ENCODE results near the gene GARRE1.
"Not testable (repeated sequence)": the region's sequence is repeated elsewhere in the genome, so short reads cannot be mapped to it uniquely, and the experiment has no call there.

Gene GARRE1

DNA sequence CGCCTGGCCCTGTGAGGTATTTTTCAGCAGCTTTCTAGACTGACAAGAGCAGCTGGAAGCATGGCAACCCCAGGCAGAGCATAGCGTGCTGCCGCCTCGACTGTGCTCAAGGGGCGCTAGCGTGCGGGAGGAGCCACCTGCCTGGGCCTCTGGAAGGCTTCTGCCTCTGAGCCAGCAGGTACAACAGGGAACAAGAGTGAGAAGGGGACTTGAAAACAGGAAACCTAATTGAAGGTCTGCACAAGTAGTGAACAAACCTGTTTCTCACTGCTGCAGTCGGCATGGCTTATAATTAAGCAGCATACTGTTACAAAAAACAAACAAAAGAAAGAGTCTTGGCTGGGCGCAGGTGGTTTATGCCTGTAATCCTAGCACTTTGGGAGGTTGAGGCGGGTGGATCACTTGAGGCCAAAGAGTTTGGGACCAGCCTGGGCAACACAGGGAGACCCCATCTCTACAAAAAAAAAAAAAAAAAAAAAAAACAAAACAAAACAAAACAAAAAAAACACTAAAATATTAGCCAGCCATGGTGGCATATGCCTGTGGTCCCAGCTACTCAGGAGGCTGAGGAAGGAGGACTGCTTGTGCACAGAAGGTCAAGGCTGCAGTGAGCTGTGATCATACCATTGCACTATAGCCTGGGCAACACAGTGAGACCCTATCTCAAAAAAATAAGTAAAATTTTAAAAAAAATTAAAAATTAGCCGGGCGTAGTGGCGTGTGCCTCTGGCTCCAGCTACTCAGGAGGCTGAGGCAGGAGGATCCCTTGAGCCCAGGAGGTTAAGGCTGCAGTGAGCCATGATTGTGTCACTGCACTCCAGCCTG lies 12.6 kb upstream of the GARRE1 start:
- no peak overlapping the region for H3K27ac Mint-ChIP-seq
- no peaks in the 10 kb centered on the region for H3K4me1 Mint-ChIP-seq (ENCODE audit: low read depth)
- no peak overlapping the region for H3K4me3 Mint-ChIP-seq
- H3K36me3 Mint-ChIP-seq (ENCODE audit: low read depth): no peaks in the 10 kb centered on the region
- intact Hi-C loops (cut with micrococcal nuclease): no loop called here
- H3K27me3 Mint-ChIP-seq: peaks cover 2% of the 10 kb centered on the region
- no peaks in the 10 kb centered on the region for H3K9me3 Mint-ChIP-seq

DNA sequence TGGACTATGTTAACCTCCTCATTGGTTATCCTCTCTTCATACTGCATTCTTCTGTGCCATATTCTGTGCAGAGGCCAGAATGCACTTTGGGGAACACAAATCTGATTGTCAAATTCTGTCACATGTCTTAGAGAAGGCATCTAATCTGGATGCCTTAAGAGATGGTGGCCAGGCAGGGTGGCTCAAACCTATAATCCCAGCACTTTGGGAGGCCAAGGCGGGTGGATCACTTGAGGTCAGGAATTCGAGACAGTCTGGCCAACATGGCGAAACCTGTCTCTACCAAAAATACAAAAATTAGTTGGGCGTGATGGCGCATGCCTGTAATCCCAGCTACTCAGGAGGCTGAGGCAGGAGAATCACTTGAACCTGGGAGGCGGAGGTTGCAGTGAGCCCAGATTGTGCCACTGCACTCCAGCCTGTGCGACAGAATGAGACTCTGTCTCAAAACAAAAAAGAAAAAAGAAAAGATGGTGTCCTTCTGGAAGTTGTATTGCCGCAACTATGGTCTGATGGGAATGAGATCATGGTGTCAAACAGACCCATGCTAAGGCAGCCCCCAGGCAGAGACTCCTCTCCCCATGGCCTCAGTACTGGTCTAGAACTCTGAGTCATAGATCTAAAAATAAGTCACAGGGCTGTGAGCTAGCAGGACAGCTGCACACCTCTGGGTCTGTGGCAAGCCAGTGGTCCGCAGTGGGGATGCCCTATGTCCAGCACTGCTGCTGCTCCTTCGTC lies 11.0 kb upstream of the GARRE1 start:
- H3K4me1 Mint-ChIP-seq (ENCODE audit: low read depth); H3K4me3 Mint-ChIP-seq; intact Hi-C loops (cut with micrococcal nuclease); H3K9me3 Mint-ChIP-seq; H3K27me3 Mint-ChIP-seq; H3K27ac Mint-ChIP-seq; H3K36me3 Mint-ChIP-seq (ENCODE audit: low read depth): not testable (repeated sequence)

DNA sequence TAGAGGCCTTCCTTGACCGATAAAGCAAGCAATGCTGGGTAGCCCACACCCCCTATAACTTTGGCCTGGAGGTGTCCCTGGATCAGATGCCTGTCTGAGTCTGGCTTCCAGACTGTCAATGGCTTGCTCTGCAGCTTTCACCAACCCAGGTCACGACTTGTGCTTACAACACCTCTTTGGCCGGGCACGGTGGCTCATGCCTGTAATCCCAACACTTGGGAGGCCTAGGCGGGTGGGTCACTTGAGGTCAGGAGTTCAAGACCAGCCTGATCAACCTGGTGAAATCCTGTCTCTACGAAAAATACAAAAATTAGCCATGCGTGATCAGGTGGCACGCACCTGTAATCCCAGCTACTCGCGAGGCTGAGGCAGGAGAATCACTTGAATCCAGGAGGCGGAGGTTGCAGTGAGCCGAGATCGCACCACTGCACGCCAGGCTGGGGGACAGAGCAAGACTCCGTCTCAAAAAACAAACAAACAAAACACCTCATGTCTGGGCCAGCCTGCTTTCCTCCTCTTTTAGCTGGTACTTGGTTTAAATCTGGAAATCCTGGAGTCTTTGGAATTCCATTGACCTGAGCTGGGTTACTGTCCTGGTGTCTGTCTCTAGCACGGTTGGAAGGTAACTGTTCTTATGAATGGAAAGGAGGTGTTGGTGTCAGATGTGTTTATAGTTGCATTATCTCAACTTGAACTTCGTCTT lies 10.3 kb upstream of the GARRE1 start:
- H3K27me3 Mint-ChIP-seq: peaks cover 10% of the 10 kb centered on the region
- intact Hi-C loops (cut with micrococcal nuclease): no loop called here
- no peak overlapping the region for H3K4me3 Mint-ChIP-seq
- H3K9me3 Mint-ChIP-seq: no peaks in the 10 kb centered on the region
- H3K4me1 Mint-ChIP-seq (ENCODE audit: low read depth): no peaks in the 10 kb centered on the region
- no peak overlapping the region for H3K27ac Mint-ChIP-seq
- no peaks in the 10 kb centered on the region for H3K36me3 Mint-ChIP-seq (ENCODE audit: low read depth)

DNA sequence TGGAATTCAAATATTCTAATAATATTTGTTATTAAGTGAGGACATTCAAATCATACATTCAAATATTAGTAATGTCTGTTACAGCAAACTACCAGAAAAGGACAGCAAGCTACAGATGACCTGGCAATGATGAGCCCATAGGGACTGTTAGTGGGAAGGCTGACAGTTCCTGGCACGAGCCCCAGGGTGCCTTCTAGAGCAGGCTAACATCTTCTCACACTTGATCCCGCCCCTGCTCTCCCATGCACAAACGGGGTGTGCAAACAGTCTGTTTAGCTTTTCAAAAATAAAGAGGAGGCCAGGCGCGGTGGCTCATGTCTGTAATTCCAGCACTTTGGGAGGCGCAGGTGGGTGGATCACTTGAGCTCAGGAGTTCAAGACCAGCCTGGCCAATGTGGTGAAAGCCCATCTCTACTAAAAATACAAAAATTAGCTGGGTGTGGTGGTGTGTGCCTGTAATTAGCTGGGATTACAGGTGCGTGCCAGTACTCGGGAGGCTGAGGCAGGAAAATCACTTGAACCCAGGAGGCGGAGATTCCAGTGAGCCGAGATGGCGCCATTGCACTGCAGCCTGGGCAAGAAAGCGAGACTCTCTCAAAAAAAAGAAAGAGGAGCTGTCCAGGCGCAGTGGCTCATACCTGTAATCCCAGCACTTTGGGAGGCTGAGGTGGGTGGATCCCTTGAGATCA lies 9.6 kb upstream of the GARRE1 start:
- no peaks in the 10 kb centered on the region for H3K9me3 Mint-ChIP-seq
- peaks cover 12% of the 10 kb centered on the region for H3K27me3 Mint-ChIP-seq
- no peaks in the 10 kb centered on the region for H3K4me1 Mint-ChIP-seq (ENCODE audit: low read depth)
- H3K27ac Mint-ChIP-seq: no peak overlapping the region
- H3K36me3 Mint-ChIP-seq (ENCODE audit: low read depth): no peaks in the 10 kb centered on the region
- H3K4me3 Mint-ChIP-seq: no peak overlapping the region
- intact Hi-C loops (cut with micrococcal nuclease): no loop called here

DNA sequence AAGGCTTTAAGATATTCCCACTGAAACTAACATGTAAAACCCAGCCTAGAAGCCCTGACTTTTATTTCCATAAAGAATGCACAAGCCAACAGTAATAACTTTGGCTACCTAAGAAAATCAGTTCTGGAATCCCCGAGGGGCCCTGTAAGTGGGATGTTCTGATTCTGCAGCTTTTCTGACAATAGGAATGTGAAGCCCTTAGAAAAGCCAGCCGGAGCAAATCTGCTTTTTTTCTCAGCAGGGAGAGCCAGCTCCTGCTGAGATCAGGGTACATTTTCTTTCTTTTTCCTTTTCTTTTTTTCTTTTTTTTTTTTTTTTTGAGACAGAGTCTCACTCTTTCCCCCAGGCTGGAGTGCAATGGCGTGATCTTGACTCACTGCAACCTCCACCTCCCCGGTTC lies 8.0 kb upstream of the GARRE1 start:
- Mint-ChIP-seq H3K4me3 (no peak overlapping the region), H3K9me3 (no peaks in the 10 kb centered on the region), H3K4me1 (ENCODE audit: low read depth) (no peaks in the 10 kb centered on the region), H3K36me3 (ENCODE audit: low read depth) (no peaks in the 10 kb centered on the region), H3K27me3 (peaks cover 13% of the 10 kb centered on the region), H3K27ac (no peak overlapping the region)
- intact Hi-C loops (cut with micrococcal nuclease): no loop called here

DNA sequence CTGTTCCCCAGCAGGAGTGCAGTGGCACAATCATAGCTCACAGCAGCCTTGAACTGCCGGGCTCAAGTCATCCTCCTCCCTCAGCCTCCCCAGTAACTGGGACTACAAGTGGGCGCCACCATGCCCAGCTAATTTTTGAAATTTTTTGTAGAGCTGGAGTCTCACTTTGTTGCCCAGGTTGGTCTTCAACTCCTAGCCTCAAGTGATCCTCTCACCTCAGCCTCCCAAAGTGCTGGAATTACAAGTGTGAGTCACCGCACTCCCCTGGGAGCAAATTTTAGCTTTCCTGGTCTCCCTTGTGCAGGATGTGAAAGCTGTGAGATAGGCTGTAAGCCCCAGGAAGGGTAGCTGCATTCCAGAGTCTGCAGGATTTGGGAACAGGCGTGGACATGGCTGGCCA lies 5.4 kb upstream of the GARRE1 start:
- Mint-ChIP-seq H3K9me3 (no peaks in the 10 kb centered on the region), H3K27me3 (peaks cover 29% of the 10 kb centered on the region), H3K36me3 (ENCODE audit: low read depth) (no peaks in the 10 kb centered on the region), H3K4me1 (ENCODE audit: low read depth) (peaks cover 6% of the 10 kb centered on the region), H3K27ac (no peak overlapping the region), H3K4me3 (no peak overlapping the region)
- intact Hi-C loops (cut with micrococcal nuclease): no loop called here

DNA sequence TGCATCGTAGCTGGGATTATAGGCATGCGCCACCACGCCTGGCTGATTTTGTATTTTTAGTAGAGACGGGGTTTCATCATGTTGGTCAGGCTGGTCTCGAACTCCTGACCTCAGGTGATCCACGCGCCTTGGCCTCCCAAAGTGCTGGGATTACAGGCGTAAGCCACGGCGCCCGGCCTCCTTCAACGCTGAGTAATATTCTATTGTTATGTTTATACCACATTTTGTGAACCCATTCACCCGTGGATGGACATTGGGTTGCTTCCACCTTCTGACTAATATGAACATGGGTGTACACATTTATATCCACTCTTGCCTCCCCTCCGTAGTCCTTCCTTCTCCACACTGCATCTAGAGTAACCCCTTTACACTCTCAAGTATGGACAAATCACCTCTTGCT lies 1.2 kb upstream of the GARRE1 start:
- H3K36me3 Mint-ChIP-seq (ENCODE audit: low read depth); H3K4me1 Mint-ChIP-seq (ENCODE audit: low read depth); H3K27ac Mint-ChIP-seq; H3K4me3 Mint-ChIP-seq; H3K9me3 Mint-ChIP-seq: not testable (repeated sequence)
- H3K27me3 Mint-ChIP-seq: peaks cover 45% of the 10 kb centered on the region
- intact Hi-C loops (cut with micrococcal nuclease): loop anchor here (5.0 kb wide), 1 partner anchor 84 kb away; no protein-coding TSS in a partner anchor

DNA sequence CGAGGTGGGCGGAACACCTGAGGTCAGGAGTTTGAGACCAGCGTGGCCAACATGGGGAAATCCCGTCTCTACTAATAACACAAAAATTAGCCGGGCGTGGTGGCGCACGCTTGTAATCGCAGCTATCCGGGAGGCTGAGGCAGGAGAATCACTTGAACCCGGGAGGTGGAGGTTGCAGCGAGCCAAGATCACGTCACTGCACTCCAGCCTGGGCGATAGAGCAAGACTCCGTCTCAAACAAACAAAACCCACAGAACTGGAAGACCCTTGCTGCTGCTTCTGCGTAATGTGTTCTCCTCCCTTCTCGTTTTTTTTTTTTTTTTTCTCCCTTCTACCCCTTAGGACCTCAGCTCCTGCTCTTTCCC lies 691 bp upstream of the GARRE1 start:
- Mint-ChIP-seq H3K4me3 (peak overlapping the region; percentile 87), H3K27ac (peak overlapping the region; percentile 85), H3K27me3 (peaks cover 44% of the 10 kb centered on the region)
- H3K9me3 Mint-ChIP-seq; H3K4me1 Mint-ChIP-seq (ENCODE audit: low read depth); H3K36me3 Mint-ChIP-seq (ENCODE audit: low read depth): not testable (repeated sequence)
- intact Hi-C loops (cut with micrococcal nuclease): loop anchor here (5.0 kb wide), 1 partner anchor 84 kb away; no protein-coding TSS in a partner anchor

DNA sequence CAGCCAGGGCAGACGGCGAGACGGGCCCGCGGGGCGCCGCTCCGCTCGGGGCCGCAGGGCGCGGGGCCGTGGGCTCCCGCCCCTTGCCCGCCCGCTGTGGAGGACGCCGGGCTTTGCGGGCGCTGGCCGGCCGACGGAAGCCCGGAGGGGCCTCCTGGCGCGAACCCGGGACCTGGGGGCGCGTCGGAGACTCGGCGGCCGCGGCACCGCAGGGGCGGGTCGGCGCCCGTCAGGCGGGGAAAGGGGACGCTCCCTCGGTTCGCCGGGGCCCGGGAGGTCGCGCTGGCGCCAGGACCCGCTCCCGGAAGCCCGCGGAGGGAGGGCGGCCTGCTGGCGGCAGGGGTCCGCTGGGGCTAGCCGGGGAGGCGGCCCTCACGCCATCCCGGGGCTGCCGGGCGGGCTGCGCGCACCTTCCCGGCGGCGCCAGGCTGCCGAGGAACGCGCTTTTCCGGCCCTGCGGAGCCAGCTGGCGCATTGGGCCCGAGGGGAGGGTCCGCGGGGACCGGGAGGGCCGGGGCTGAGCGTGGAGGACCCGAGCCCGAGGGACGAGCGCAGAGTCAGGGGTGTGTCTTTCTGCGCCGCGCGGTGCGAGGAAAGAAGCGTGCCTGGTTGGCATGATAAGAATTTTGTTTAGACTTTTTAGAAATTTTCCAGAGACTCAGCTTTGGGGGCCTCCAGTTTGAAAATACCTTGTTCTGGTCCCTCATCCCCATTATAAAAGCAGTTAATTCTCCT lies 511 bp downstream of the GARRE1 start:
- Mint-ChIP-seq H3K4me1 (ENCODE audit: low read depth) (peaks cover 16% of the 10 kb centered on the region), H3K4me3 (peak overlapping the region; percentile 67), H3K27ac (no peak overlapping the region), H3K36me3 (ENCODE audit: low read depth) (no peaks in the 10 kb centered on the region), H3K9me3 (no peaks in the 10 kb centered on the region), H3K27me3 (peaks cover 46% of the 10 kb centered on the region)
- intact Hi-C loops (cut with micrococcal nuclease): loop anchor here (5.0 kb wide), 1 partner anchor 82 kb away; no protein-coding TSS in a partner anchor

DNA sequence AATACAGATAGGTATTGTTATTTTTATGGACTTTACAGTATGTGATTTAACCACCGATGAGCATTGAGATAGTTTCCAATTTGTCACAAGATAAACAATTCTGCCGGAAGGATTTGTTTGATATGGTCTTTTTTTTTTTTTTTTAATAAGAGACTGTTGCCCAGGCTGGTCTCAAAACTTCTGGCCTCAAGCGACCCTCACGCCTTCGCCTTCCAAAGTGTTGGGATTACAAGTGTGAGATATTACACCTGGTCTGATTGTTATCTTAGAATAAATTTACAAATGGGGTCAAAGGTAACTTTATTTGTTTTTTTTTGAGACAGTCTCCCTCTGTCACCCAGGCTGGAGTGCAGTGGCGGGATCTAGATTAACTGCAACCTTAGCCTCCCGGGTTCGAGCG lies 1.2 kb downstream of the GARRE1 start:
- intact Hi-C loops (cut with micrococcal nuclease): no loop called here
- Mint-ChIP-seq H3K27me3 (peaks cover 46% of the 10 kb centered on the region), H3K4me1 (ENCODE audit: low read depth) (peaks cover 18% of the 10 kb centered on the region), H3K27ac (no peak overlapping the region), H3K9me3 (no peaks in the 10 kb centered on the region), H3K4me3 (no peak overlapping the region), H3K36me3 (ENCODE audit: low read depth) (no peaks in the 10 kb centered on the region)

DNA sequence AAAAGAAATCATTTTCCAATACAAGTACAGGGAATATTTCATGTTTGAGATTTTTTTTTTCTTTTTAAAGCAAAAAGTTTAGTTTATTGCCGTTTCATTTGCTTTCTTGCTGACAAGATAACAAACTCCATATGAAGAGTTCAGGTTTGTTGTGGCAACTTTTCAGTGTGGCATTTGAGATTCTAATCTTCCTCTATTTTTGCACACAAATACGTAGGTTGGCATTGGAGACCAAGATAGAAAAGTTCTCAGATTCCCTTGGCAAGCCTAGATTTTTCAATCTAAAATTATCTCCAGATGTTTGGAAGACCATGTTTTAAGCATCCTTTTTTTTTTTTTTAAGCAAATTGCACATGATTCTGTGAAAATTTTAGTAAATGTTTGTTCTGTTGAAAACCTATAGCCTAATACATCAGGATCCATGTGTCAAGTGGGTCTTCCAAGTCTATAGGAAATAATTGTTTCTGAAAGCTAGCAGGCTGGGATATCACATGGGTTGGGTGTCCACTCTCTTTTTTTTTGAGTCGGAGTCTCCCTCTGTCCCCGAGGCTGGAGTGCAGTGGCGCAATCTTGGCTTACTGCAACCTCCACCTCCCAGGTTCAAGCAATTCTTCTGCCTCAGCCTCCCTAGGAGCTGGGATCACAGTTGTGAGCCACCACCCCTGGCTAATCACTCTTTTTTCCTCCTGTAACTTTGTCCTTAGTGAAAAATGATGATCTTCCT lies 2.6 kb downstream of the GARRE1 start:
- no peaks in the 10 kb centered on the region for H3K9me3 Mint-ChIP-seq
- no peak overlapping the region for H3K4me3 Mint-ChIP-seq
- H3K36me3 Mint-ChIP-seq (ENCODE audit: low read depth): no peaks in the 10 kb centered on the region
- peaks cover 18% of the 10 kb centered on the region for H3K4me1 Mint-ChIP-seq (ENCODE audit: low read depth)
- H3K27me3 Mint-ChIP-seq: peaks cover 47% of the 10 kb centered on the region
- intact Hi-C loops (cut with micrococcal nuclease): loop anchor here (2.0 kb wide), 1 partner anchor 14 kb away; no protein-coding TSS in a partner anchor
- no peak overlapping the region for H3K27ac Mint-ChIP-seq

DNA sequence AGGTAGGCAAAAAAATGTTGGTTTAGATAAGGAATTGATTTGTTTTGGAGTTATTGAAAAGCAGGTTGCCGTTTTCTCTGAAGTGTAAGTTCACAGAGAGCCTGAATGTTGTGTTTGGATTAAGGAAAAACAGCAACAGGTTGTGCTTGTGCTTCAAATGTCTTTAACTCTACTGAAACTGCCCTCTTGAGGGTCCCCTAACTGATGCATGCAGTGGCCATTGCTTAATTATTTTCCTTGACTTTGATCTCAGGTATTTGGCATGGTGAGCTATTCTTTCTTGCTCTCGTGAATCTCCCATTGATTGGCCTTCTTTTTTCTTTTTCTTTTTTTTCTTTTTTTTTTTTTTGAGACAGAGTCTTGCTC lies 3.2 kb downstream of the GARRE1 start:
- Mint-ChIP-seq H3K9me3 (no peaks in the 10 kb centered on the region), H3K27ac (no peak overlapping the region), H3K4me1 (ENCODE audit: low read depth) (peaks cover 18% of the 10 kb centered on the region), H3K27me3 (peaks cover 47% of the 10 kb centered on the region), H3K36me3 (ENCODE audit: low read depth) (no peaks in the 10 kb centered on the region), H3K4me3 (no peak overlapping the region)
- intact Hi-C loops (cut with micrococcal nuclease): loop anchor here (2.0 kb wide), 1 partner anchor 13 kb away; no protein-coding TSS in a partner anchor

All from dendritic cell treated with granulocyte-macrophage colony-stimulating factor and Interleukin-4, amounts not matched to agents 40 ng/mL and 50 ng/mL, for 4 days (primary cell).